ENCODE results near the gene PLB1. TPM values are rescaled to one million over a fixed set of nuclear protein-coding genes. Genes with fewer than 3 reads are reported as not detected.

PLB1 gene
- total RNA-seq, 2 experiments from 2014 or later: 1.3 to 1.6 TPM

- ChIA-PET CTCF (no interaction called here), POLR2A (interaction anchor here (0.6 kb wide), 1 partner anchor 65 kb away, joined by 4 read pairs; no protein-coding TSS in a partner anchor)
- ATAC-seq (ENCODE audit: poor library complexity) (no peak), DNase-seq (no peak)
- no peaks in the 10 kb centered on the region for H3K27me3 ChIP-seq (ENCODE audit: control insufficient read depth in 1 of 2, insufficient read depth in 2 of 2, low read length in 2 of 2)
- no peak overlapping the region for H3K4me3 ChIP-seq (ENCODE audit: low read length)
- Mint-ChIP-seq H3K9me3 (no peaks in the 10 kb centered on the region), H3K36me3 (ENCODE audit: low read depth) (no peaks in the 10 kb centered on the region), H3K4me3 (no peak overlapping the region), H3K27ac (no peak overlapping the region), H3K27me3 (no peaks in the 10 kb centered on the region), H3K4me1 (ENCODE audit: low read depth) (peaks cover 9% of the 10 kb centered on the region)
- no peaks in the 10 kb centered on the region for H3K36me3 ChIP-seq (ENCODE audit: insufficient read depth, low read length)
- no peak for TF ChIP-seq CTCF (IDR thresholded peaks at IDR 0.05)
- H3K4me1 ChIP-seq (ENCODE audit: insufficient read depth, low read length): no peaks in the 10 kb centered on the region
- intact Hi-C loops (cut with DNase I, micrococcal nuclease): no loop called here
- H3K9me3 ChIP-seq (ENCODE audit: control insufficient read depth in 1 of 2, insufficient read depth in 1 of 2, low read length in 2 of 2): no peaks in the 10 kb centered on the region
- no peak overlapping the region for H3K27ac ChIP-seq (ENCODE audit: low read depth in 1 of 2, low read length in 2 of 2)
Observed at GRCh38 chr2:28643911-28644334, 148.1 kb downstream of the PLB1 start.

- no peak overlapping the region for H3K27ac Mint-ChIP-seq
- H3K9me3 Mint-ChIP-seq: no peaks in the 10 kb centered on the region
- H3K4me3 ChIP-seq (ENCODE audit: low read length): no peak overlapping the region
Observed at GRCh38 chr2:28644760-28645159, 148.9 kb downstream of the PLB1 start.

GRCh38 chr2:28645553-28645952 lies 149.7 kb downstream of the PLB1 start:
- POLR2A ChIA-PET: no interaction called here
- CTCF ChIA-PET: interaction anchor here (0.7 kb wide), 1 partner anchor 52 kb away, joined by 3 read pairs; no protein-coding TSS in a partner anchor

More at GRCh38 chr2:28644760-28645159, 148.9 kb downstream of the PLB1 start:
- Mint-ChIP-seq H3K36me3 (ENCODE audit: low read depth) (no peaks in the 10 kb centered on the region), H3K4me1 (ENCODE audit: low read depth) (peaks cover 14% of the 10 kb centered on the region), H3K27me3 (no peaks in the 10 kb centered on the region), H3K4me3 (no peak overlapping the region)
- Histone ChIP-seq H3K4me1 (ENCODE audit: insufficient read depth, low read length) (peaks cover 5% of the 10 kb centered on the region), H3K27me3 (ENCODE audit: control insufficient read depth in 1 of 2, insufficient read depth in 2 of 2, low read length in 2 of 2) (no peaks in the 10 kb centered on the region), H3K27ac (ENCODE audit: low read depth in 1 of 2, low read length in 2 of 2) (no peak overlapping the region), H3K9me3 (ENCODE audit: control insufficient read depth in 1 of 2, insufficient read depth in 1 of 2, low read length in 2 of 2) (no peaks in the 10 kb centered on the region), H3K36me3 (ENCODE audit: insufficient read depth, low read length) (no peaks in the 10 kb centered on the region)
- intact Hi-C loops (cut with DNase I, micrococcal nuclease): no loop called here
- CTCF ChIA-PET: interaction anchor here (0.7 kb wide), 1 partner anchor 51 kb away, joined by 3 read pairs; no protein-coding TSS in a partner anchor
- POLR2A ChIA-PET: no interaction called here
- DNase-seq (no peak), ATAC-seq (ENCODE audit: poor library complexity) (no peak)
- no peak for TF ChIP-seq CTCF (IDR thresholded peaks at IDR 0.05)

More at GRCh38 chr2:28645553-28645952, 149.7 kb downstream of the PLB1 start:
- Histone ChIP-seq H3K27me3 (ENCODE audit: control insufficient read depth in 1 of 2, insufficient read depth in 2 of 2, low read length in 2 of 2) (no peaks in the 10 kb centered on the region), H3K9me3 (ENCODE audit: control insufficient read depth in 1 of 2, insufficient read depth in 1 of 2, low read length in 2 of 2) (no peaks in the 10 kb centered on the region), H3K36me3 (ENCODE audit: insufficient read depth, low read length) (no peaks in the 10 kb centered on the region), H3K27ac (ENCODE audit: low read depth in 1 of 2, low read length in 2 of 2) (no peak overlapping the region), H3K4me3 (ENCODE audit: low read length) (no peak overlapping the region), H3K4me1 (ENCODE audit: insufficient read depth, low read length) (peaks cover 7% of the 10 kb centered on the region)
- DNase-seq: no peak
- H3K36me3 Mint-ChIP-seq (ENCODE audit: low read depth): no peaks in the 10 kb centered on the region
- intact Hi-C loops (cut with DNase I, micrococcal nuclease): no loop called here
- no peak overlapping the region for H3K27ac Mint-ChIP-seq
- peaks cover 14% of the 10 kb centered on the region for H3K4me1 Mint-ChIP-seq (ENCODE audit: low read depth)
- no peak overlapping the region for H3K4me3 Mint-ChIP-seq
- no peaks in the 10 kb centered on the region for H3K27me3 Mint-ChIP-seq
- ATAC-seq (ENCODE audit: poor library complexity): no peak
- TF ChIP-seq CTCF (IDR thresholded peaks at IDR 0.05): no peak
- H3K9me3 Mint-ChIP-seq: no peaks in the 10 kb centered on the region

All from CD4-positive, alpha-beta T cell (primary cell).